Caco-2 (cell line): Measurements from ENCODE around the gene TLNRD1. TPM values are rescaled to one million over a fixed set of nuclear protein-coding genes. Genes with fewer than 3 reads are reported as not detected.

Source experiments
- BruUV-seq: library from RNA; stranded (reverse); fragments of 400-500 nt; replicated peaks from 2 replicates; lab custom pipeline; 2021; lab: Mats Ljungman, UMichigan
- CTCF ChIA-PET: fragments of 300-600 bp; sonication (Branson Sonifier 250); formaldehyde crosslinking; loops from one replicate; lab custom pipeline; 2022; ENCODE audit warnings: antibody characterized with exemption; lab: Charles Lee
- POLR2A ChIA-PET: fragments of 300-600 bp; sonication (Branson Sonifier 250); formaldehyde crosslinking; loops from one replicate; lab custom pipeline; 2022; ENCODE audit warnings: antibody characterized with exemption; lab: Charles Lee
- DNase-seq, 2 experiments: peaks; one replicate each; pipeline versions ENCODE4 v3.0.0 to v3.0.0-alpha.2; 2020 to 2022
- H3K27me3 ChIP-seq: replicated peaks from 2 replicates; pipeline ENCODE4 v1.6.0; 2011; ENCODE audit warnings: low read length; ENCODE audit not compliant: control insufficient read depth, insufficient read depth
- H3K36me3 ChIP-seq: 2 replicates; pipeline ENCODE4 v1.5.1; 2011; ENCODE audit warnings: low read length; ENCODE audit not compliant: control insufficient read depth, insufficient read depth
- H3K4me1 ChIP-seq: fragments of 250-450 bp; sonication (Bioruptor Pico); 2 replicates; pipeline ENCODE4 v1.5.1; 2020; ENCODE audit warnings: mild to moderate bottlenecking
- H3K4me3 ChIP-seq: 2 replicates; pipeline ENCODE4 v1.5.1; 2011; ENCODE audit warnings: low read depth, mild to moderate bottlenecking, control low read depth, low read length
- H3K9me3 ChIP-seq: fragments of 250-450 bp; sonication (Bioruptor Pico); 2 replicates; pipeline ENCODE4 v1.5.1; 2020; ENCODE audit warnings: mild to moderate bottlenecking, moderate library complexity
- H3K27ac Mint-ChIP-seq: one replicate; pipeline ENCODE4 v1.8.0; 2022; ENCODE audit warnings: mixed read lengths; ENCODE audit not compliant: unreplicated experiment
- H3K27me3 Mint-ChIP-seq: one replicate; pipeline ENCODE4 v1.8.0; 2022; ENCODE audit warnings: mixed read lengths; ENCODE audit not compliant: insufficient read depth, unreplicated experiment
- H3K36me3 Mint-ChIP-seq: one replicate; pipeline ENCODE4 v1.8.0; 2022; ENCODE audit warnings: mild to moderate bottlenecking, mixed read lengths; ENCODE audit not compliant: insufficient read depth, unreplicated experiment
- H3K4me1 Mint-ChIP-seq: one replicate; pipeline ENCODE4 v1.8.0; 2022; ENCODE audit warnings: low read depth, mixed read lengths; ENCODE audit not compliant: unreplicated experiment
- H3K4me3 Mint-ChIP-seq: one replicate; pipeline ENCODE4 v1.8.0; 2022; ENCODE audit warnings: mild to moderate bottlenecking, moderate library complexity, mixed read lengths; ENCODE audit not compliant: unreplicated experiment
- H3K9me3 Mint-ChIP-seq: one replicate; pipeline ENCODE4 v1.8.0; 2022; ENCODE audit warnings: mixed read lengths; ENCODE audit not compliant: unreplicated experiment
- intact Hi-C: fragments of 100-400 bp; cut with micrococcal nuclease; formaldehyde crosslinking; loops from one replicate; pipeline ENCODE4 v1.10.0; 2022; ENCODE audit not compliant: unreplicated experiment
- total RNA-seq: library from RNA; stranded (reverse); gene quantifications from 2 replicates; pipeline ENCODE4 v1.2.3, GENCODE V29; 2022
- TF ChIP-seq, protein P1 (sequence below), 2 experiments: fragments of 200-600 bp in 1 of 2; IDR thresholded peaks; 1 replicate in 1 of 2; 2 replicates in 1 of 2; pipeline versions ENCODE4 v1.5.1 to v1.8.0; 2011 to 2022; ENCODE audit warnings: antibody characterized with exemption in 1 of 2, control low read depth in 1 of 2, inconsistent platforms in 1 of 2, low read depth in 1 of 2, low read length in 1 of 2, mild to moderate bottlenecking in 1 of 2, moderate library complexity in 1 of 2; ENCODE audit not compliant: insufficient read depth in 1 of 2, severe bottlenecking in 1 of 2, unreplicated experiment in 1 of 2

The TLNRD1 gene
- total RNA-seq, 1 experiment from 2014 or later = 13.7 TPM

- BruUV-seq = no TSS peak
- Mint-ChIP-seq H3K9me3 (no peaks in the 10 kb centered on the region), H3K4me1 (no peaks in the 10 kb centered on the region), H3K4me3 (no peak overlapping the region), H3K27me3 (no peaks in the 10 kb centered on the region), H3K27ac (no peak overlapping the region), H3K36me3 (no peaks in the 10 kb centered on the region)
- no peak for DNase-seq
- Histone ChIP-seq H3K36me3 (no peaks in the 10 kb centered on the region), H3K4me1 (no peaks in the 10 kb centered on the region), H3K4me3 (no peak overlapping the region), H3K9me3 (no peaks in the 10 kb centered on the region; the same call in 1 of the 2 replicates), H3K27me3 (no peaks in the 10 kb centered on the region)
- TF ChIP-seq, protein P1, sequence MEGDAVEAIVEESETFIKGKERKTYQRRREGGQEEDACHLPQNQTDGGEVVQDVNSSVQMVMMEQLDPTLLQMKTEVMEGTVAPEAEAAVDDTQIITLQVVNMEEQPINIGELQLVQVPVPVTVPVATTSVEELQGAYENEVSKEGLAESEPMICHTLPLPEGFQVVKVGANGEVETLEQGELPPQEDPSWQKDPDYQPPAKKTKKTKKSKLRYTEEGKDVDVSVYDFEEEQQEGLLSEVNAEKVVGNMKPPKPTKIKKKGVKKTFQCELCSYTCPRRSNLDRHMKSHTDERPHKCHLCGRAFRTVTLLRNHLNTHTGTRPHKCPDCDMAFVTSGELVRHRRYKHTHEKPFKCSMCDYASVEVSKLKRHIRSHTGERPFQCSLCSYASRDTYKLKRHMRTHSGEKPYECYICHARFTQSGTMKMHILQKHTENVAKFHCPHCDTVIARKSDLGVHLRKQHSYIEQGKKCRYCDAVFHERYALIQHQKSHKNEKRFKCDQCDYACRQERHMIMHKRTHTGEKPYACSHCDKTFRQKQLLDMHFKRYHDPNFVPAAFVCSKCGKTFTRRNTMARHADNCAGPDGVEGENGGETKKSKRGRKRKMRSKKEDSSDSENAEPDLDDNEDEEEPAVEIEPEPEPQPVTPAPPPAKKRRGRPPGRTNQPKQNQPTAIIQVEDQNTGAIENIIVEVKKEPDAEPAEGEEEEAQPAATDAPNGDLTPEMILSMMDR (IDR thresholded peaks at IDR 0.05; ENCODE audit: insufficient read depth in 1 of 2, low read depth in 1 of 2, low read length in 1 of 2, severe bottlenecking in 1 of 2, unreplicated experiment in 1 of 2) = no peak
- CTCF ChIA-PET = no interaction called here
- POLR2A ChIA-PET = no interaction called here
- intact Hi-C loops = no loop called here
Measured at GRCh38 chr15:81018197-81018596, 17.5 kb downstream of the TLNRD1 start.

DNA sequence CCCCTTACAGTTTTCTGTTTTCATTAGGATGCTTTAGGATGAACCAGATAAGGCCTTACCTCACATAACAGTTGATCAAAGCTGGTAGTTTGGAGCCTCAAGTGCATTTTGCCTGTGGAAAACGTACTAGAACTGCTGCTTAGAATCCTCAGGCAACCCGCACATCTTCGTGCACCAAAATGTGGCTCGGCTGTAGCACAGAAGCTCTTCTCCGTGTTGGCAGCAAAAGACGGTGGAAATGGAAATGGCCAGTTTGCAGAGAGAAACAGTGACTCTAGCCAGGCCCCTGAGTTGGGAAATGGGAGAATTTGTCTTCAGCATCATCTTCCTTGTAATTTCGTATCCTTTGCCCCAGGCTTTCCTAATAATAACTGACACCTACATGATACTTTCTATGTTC is 20.6 kb downstream of the TLNRD1 start:
- DNase-seq = no peak
- no TSS peak for BruUV-seq
- ChIA-PET CTCF (no interaction called here), POLR2A (no interaction called here)
- H3K36me3 Mint-ChIP-seq = no peaks in the 10 kb centered on the region
- H3K27me3 ChIP-seq = no peaks in the 10 kb centered on the region
- H3K27ac Mint-ChIP-seq = no peak overlapping the region
- H3K4me3 Mint-ChIP-seq = no peak overlapping the region
- H3K36me3 ChIP-seq = no peaks in the 10 kb centered on the region
- H3K9me3 ChIP-seq = no peaks in the 10 kb centered on the region; the same call in 1 of the 2 replicates
- no peaks in the 10 kb centered on the region for H3K4me1 Mint-ChIP-seq
- H3K4me3 ChIP-seq = no peak overlapping the region
- H3K4me1 ChIP-seq = no peaks in the 10 kb centered on the region
- no peaks in the 10 kb centered on the region for H3K27me3 Mint-ChIP-seq
- TF ChIP-seq, protein P1 (IDR thresholded peaks at IDR 0.05; ENCODE audit: insufficient read depth in 1 of 2, low read depth in 1 of 2, low read length in 1 of 2, severe bottlenecking in 1 of 2, unreplicated experiment in 1 of 2) = no peak
- intact Hi-C loops = no loop called here
- H3K9me3 Mint-ChIP-seq = no peaks in the 10 kb centered on the region

- peaks cover 1% of the 10 kb centered on the region for H3K9me3 Mint-ChIP-seq
- Histone ChIP-seq H3K36me3 (no peaks in the 10 kb centered on the region), H3K4me3 (no peak overlapping the region), H3K4me1 (no peaks in the 10 kb centered on the region), H3K27me3 (no peaks in the 10 kb centered on the region), H3K9me3 (no peaks in the 10 kb centered on the region; the same call in none of the 2 replicates)
- POLR2A ChIA-PET = no interaction called here
- CTCF ChIA-PET = no interaction called here
- no peak for DNase-seq
- no peaks in the 10 kb centered on the region for H3K4me1 Mint-ChIP-seq
- intact Hi-C loops = no loop called here
- BruUV-seq = no TSS peak
- no peaks in the 10 kb centered on the region for H3K27me3 Mint-ChIP-seq
- no peaks in the 10 kb centered on the region for H3K36me3 Mint-ChIP-seq
- TF ChIP-seq, protein P1 (IDR thresholded peaks at IDR 0.05; ENCODE audit: insufficient read depth in 1 of 2, low read depth in 1 of 2, low read length in 1 of 2, severe bottlenecking in 1 of 2, unreplicated experiment in 1 of 2) = no peak
- H3K4me3 Mint-ChIP-seq = no peak overlapping the region
- H3K27ac Mint-ChIP-seq = no peak overlapping the region
Measured at GRCh38 chr15:81023483-81024264, 23.0 kb downstream of the TLNRD1 start.
